ENCODE measurements around the gene SNRPD2. TPM values are rescaled to one million over a fixed set of nuclear protein-coding genes. Genes with fewer than 3 reads are reported as not detected.

SNRPD2 gene
- total and polyA plus RNA-seq, 2 of the 8 experiments (the other 6 are each of a cell fraction or from before 2014, with no cell fraction given): 645 to 759 TPM

DNA sequence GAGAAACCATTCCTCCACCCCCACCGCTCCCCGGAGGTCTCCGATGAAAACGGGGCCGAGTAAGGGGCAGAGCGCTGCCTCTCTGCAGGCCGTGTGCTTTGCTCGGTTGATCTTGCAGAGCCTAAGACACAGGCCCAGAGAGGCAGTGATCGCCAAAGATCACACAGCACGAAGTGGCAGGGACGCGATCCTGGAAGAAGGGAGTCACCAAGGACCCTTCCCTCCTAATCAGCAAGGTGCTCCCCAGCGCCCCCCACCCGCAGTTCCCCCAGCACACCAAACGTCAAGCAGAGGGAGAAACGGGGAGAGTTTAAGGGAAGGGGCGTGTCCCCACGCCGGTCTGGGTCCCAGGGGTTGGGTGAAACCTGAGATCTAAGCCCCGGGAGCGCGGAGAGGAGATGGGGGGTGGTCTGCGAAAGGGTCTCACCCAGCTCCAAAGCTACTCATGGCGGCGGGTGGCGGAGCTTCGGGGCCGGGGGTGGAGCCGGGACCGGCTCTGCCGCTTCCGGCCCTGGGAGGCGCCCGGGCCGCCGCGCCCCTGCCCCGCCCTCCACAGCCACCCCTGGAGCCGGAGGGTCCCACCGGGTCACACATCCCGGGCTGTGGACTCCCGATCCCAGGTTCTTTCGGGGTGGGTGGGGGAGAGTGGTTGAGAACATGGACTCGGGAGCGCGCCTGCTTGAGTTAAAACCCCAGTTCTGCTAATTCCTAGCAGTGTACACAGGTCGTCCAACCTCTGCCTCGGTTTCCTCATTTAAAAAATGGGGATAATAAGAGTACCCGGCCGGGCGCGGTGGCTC, 52.6 kb downstream of the SNRPD2 start, which contains the start of gene EML2:
TSS of gene EML2 (minus strand) at position 468 of the 800 bp plus-strand sequence. CDS start at position 447, 21 bp downstream.
- Histone ChIP-seq H2BK20ac (ENCODE audit: low read length) (peak within 1 kb of the TSS; percentile 18), H3K23ac (ENCODE audit: insufficient read length) (no peak within 1 kb of the TSS), H4K91ac (replicated peaks; ENCODE audit: insufficient read length, low read length) (peak within 1 kb of the TSS; percentile 84), H3K14ac (ENCODE audit: insufficient read length) (no peak within 1 kb of the TSS), H3K23me2 (ENCODE audit: low read depth, low read length) (peaks cover 15% of the 10 kb centered on the region), H4K8ac (ENCODE audit: extremely low read depth, insufficient read depth, low read length) (peak within 1 kb of the TSS; percentile 12), H3K36me3 (ENCODE audit: control insufficient read depth in 2 of 4, insufficient read depth in 4 of 4, low read length in 3 of 4) (no peaks in the 10 kb centered on the region), H3K56ac (replicated peaks; ENCODE audit: insufficient read length, low read depth, low read length) (no peak within 1 kb of the TSS), H3K9me3 (ENCODE audit: insufficient read depth in 2 of 2, low read depth in 1 of 2, low read length in 1 of 2) (no peaks in the 10 kb centered on the region), H3K4ac (replicated peaks; ENCODE audit: insufficient read length, low read depth, low read length) (no peak within 1 kb of the TSS), H3K27ac (ENCODE audit: low read depth, low read length) (no peak within 1 kb of the TSS), H2AK5ac (ENCODE audit: low read depth, low read length) (no peak within 1 kb of the TSS; the same call in 1 of the 2 replicates), H3K79me1 (ENCODE audit: low read depth, low read length) (no peaks in the 10 kb centered on the region), H2BK12ac (ENCODE audit: low read depth, low read length) (peak within 1 kb of the TSS; percentile 78; the same call in 1 of the 2 replicates), H2BK15ac (ENCODE audit: low read length) (peak within 1 kb of the TSS; percentile 67; the same call in 1 of the 2 replicates), H3K79me2 (ENCODE audit: control insufficient read depth in 1 of 2, insufficient read depth in 2 of 2, low read length in 2 of 2) (no peaks in the 10 kb centered on the region), H3K27me3 (replicated peaks in 1 of 4; ENCODE audit: control insufficient read depth in 3 of 4, extremely low read depth in 1 of 4, insufficient read depth in 3 of 4, low read length in 3 of 4) (peaks cover 0 to under 1% (median under 1%) of the 10 kb centered on the region in 4 experiments; a peak in 2 of 7 replicates), H3K9ac (replicated peaks in 1 of 4; ENCODE audit: extremely low read depth in 1 of 4, low read depth in 3 of 4, low read length in 3 of 4) (peak within 1 kb of the TSS in 2 of 4 experiments; percentile 16 to 20; a peak in 3 of 7 replicates), H4K5ac (ENCODE audit: insufficient read length, low read depth, low read length) (peak within 1 kb of the TSS; percentile 47), H2AFZ (ENCODE audit: low read length) (peak within 1 kb of the TSS; percentile 46; the same call in 1 of the 2 replicates), H2BK120ac (replicated peaks; ENCODE audit: low read depth, low read length) (peak within 1 kb of the TSS; percentile 45), H4K20me1 (replicated peaks in 1 of 2; ENCODE audit: control insufficient read depth in 1 of 2, insufficient read depth in 2 of 2, low read length in 2 of 2) (no peaks in the 10 kb centered on the region), H3K4me2 (ENCODE audit: insufficient read depth in 1 of 2, low read depth in 2 of 2, low read length in 2 of 2) (peak within 1 kb of the TSS; percentile 82 to 85), H3K4me3 (ENCODE audit: extremely low read depth in 1 of 4, insufficient read depth in 2 of 4, low read depth in 3 of 4, low read length in 4 of 4) (peak within 1 kb of the TSS; percentile 51 to 67 (median 60)), H2BK5ac (ENCODE audit: low read depth, low read length) (peak within 1 kb of the TSS; percentile 91), H3K4me1 (replicated peaks in 1 of 4; ENCODE audit: control insufficient read depth in 3 of 4, insufficient read depth in 4 of 4, low read length in 3 of 4) (peaks cover 7 to 24% (median 13%) of the 10 kb centered on the region in 4 experiments), H3K18ac (ENCODE audit: extremely low read depth, low read length) (peak within 1 kb of the TSS; percentile 93)
- ChIA-PET CTCF (ENCODE audit: partially characterized antibody) (interaction anchor here (0.7 to 8.4 kb wide), 11 partner anchors 8 to 144 kb away, joined by 3 to 135 read pairs (median 6); partner anchors contain the start of genes GPR4 and QPCTL), POLR2A (ENCODE audit: partially characterized antibody) (interaction anchor here (0.6 to 3.5 kb wide), 5 partner anchors 20 to 639 kb away, joined by 3 to 21 read pairs (median 5); no protein-coding TSS in a partner anchor)
- peak in 1 of 2 experiments; percentile 86 for DNase-seq (ENCODE audit: low read depth in 1 of 2, low spot score in 2 of 2)
- no peak for FAIRE-seq
- 12% methylated on average over 31 of the region's 52 CpGs; no CpG with 5 or more reads in 1 of the 2 experiments for WGBS, 2 experiments (ENCODE audit: extremely low coverage in 1 of 2, insufficient coverage in 1 of 2, insufficient read length in 1 of 2, insufficient replicate concordance in 2 of 2, low coverage in 1 of 2, low lambda C conversion rate in 2 of 2, missing lambda C conversion rate in 1 of 2)
- no peak for TF ChIP-seq SP2 (IDR thresholded peaks at IDR 0.05; ENCODE audit: low read length)
- peak; percentile 32 for TF ChIP-seq KDM4A (IDR thresholded peaks at IDR 0.05; ENCODE audit: low read depth, low read length, severe bottlenecking)
- TF ChIP-seq HDAC2 (IDR thresholded peaks at IDR 0.05; ENCODE audit: borderline replicate concordance in 1 of 2, low read depth in 2 of 2, low read length in 2 of 2): peak in 1 of 2 experiments; percentile 91; a peak in 2 of 4 replicates

All from H1 (cell line).